Testis (tissue), 3 donors: ENCODE measurements around the gene CTIF. TPM values are rescaled to one million over a fixed set of nuclear protein-coding genes. Genes with fewer than 3 reads are reported as not detected.

Experiments used
- DNase-seq: peaks from one replicate; pipeline ENCODE4 v3.0.0-alpha.2; 2019
- H3K27ac ChIP-seq, 2 donors: fragments of 200-600 bp; sonication (generic); one replicate each; pipeline ENCODE4 v1.5.1; 2019
- H3K27me3 ChIP-seq: fragments of 200-600 bp; sonication (generic); one replicate; pipeline ENCODE4 v1.5.1; 2019
- H3K36me3 ChIP-seq: fragments of 200-600 bp; sonication (generic); one replicate; pipeline ENCODE4 v1.5.1; 2017; ENCODE audit warnings: low read depth; ENCODE audit errors: missing control alignments
- H3K4me1 ChIP-seq: fragments of 200-600 bp; sonication (generic); one replicate; pipeline ENCODE4 v1.5.1; 2019
- H3K4me3 ChIP-seq, 2 donors: fragments of 200-600 bp; sonication (generic); one replicate each; pipeline ENCODE4 v1.5.1; 2017 to 2019
- H3K9me3 ChIP-seq: fragments of 200-600 bp; sonication (generic); one replicate; pipeline ENCODE4 v1.5.1; 2017
- POLR2A ChIP-seq: fragments of 450-650 bp; IDR thresholded peaks from one replicate; pipeline ENCODE4 v1.6.1; 2017; ENCODE audit warnings: antibody characterized with exemption, mild to moderate bottlenecking, moderate library complexity
- WGBS, 2 donors: methylation state at CpG; one replicate each; pipeline ENCODE4 v1.1.5; 2018; 5-methylcytosine and 5-hydroxymethylcytosine counted together
- intact Hi-C: fragments of 100-400 bp; cut with DNase I; formaldehyde crosslinking; loops from one replicate; pipeline ENCODE4 v1.15.1; 2023; ENCODE audit warnings: low total_unique reads
- polyA plus RNA-seq: library from polyadenylated mRNA; stranded (reverse); fragments of 350-450 nt; fragmentation: Illumina TruSeq; extraction: RNeasy Lipid Tissue Mini Kit (QIAGEN cat#74804); gene quantifications from one replicate; pipeline ENCODE4 v1.2.3, GENCODE V29; 2014; ENCODE audit warnings: low read depth, low replicate concordance; ENCODE audit not compliant: insufficient read depth
- total RNA-seq, 2 donors: library from RNA; depleted of rRNA; stranded (reverse); fragments of >200 nt; gene quantifications; one replicate each; pipeline ENCODE4 v1.2.3, GENCODE V29; 2016
- TF ChIP-seq, protein P1 (sequence below), 3 experiments: fragments of 450-650 bp in 2 of 3; fragments of 200-600 bp in 1 of 3; sonication (generic) in 1 of 3; IDR thresholded peaks; one replicate each; pipeline ENCODE4 v1.5.1; 2016 to 2019; ENCODE audit warnings: antibody characterized with exemption in 3 of 3, mild to moderate bottlenecking in 2 of 3, moderate library complexity in 1 of 3

The CTIF gene
- total and polyA plus RNA-seq, 3 donors from 2014 or later, result 33.8 to 41.5 (median 35.6) TPM

- Histone ChIP-seq H3K4me3 (no peak overlapping the region), H3K4me1 (peaks cover 6% of the 10 kb centered on the region), H3K27me3 (no peaks in the 10 kb centered on the region), H3K27ac (no peak overlapping the region), H3K9me3 (no peaks in the 10 kb centered on the region), H3K36me3 (no peaks in the 10 kb centered on the region)
- intact Hi-C loops, result no loop called here
- TF ChIP-seq POLR2A, result no peak
- TF ChIP-seq, protein P1, sequence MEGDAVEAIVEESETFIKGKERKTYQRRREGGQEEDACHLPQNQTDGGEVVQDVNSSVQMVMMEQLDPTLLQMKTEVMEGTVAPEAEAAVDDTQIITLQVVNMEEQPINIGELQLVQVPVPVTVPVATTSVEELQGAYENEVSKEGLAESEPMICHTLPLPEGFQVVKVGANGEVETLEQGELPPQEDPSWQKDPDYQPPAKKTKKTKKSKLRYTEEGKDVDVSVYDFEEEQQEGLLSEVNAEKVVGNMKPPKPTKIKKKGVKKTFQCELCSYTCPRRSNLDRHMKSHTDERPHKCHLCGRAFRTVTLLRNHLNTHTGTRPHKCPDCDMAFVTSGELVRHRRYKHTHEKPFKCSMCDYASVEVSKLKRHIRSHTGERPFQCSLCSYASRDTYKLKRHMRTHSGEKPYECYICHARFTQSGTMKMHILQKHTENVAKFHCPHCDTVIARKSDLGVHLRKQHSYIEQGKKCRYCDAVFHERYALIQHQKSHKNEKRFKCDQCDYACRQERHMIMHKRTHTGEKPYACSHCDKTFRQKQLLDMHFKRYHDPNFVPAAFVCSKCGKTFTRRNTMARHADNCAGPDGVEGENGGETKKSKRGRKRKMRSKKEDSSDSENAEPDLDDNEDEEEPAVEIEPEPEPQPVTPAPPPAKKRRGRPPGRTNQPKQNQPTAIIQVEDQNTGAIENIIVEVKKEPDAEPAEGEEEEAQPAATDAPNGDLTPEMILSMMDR (IDR thresholded peaks at IDR 0.05), result no peak
- no peak for DNase-seq
- WGBS, 2 donors, result 77 to 81% methylated on average over 8 to 14 of the region's 14 CpGs
Observed at GRCh38 chr18:48893061-48893607, 354.3 kb downstream of the CTIF start.

- Histone ChIP-seq H3K36me3 (no peaks in the 10 kb centered on the region), H3K9me3 (no peaks in the 10 kb centered on the region), H3K4me3 (no peak overlapping the region), H3K27ac (no peak overlapping the region), H3K4me1 (peaks cover 6% of the 10 kb centered on the region), H3K27me3 (no peaks in the 10 kb centered on the region)
- DNase-seq, result no peak
- WGBS, 2 donors, result 88 to 93% methylated on average over 21 to 25 of the region's 25 CpGs
- intact Hi-C loops, result no loop called here
- TF ChIP-seq, protein P1 (IDR thresholded peaks at IDR 0.05), result no peak
- no peak for TF ChIP-seq POLR2A
Observed at GRCh38 chr18:48893608-48894600, 355.1 kb downstream of the CTIF start.

GRCh38 chr18:48894799-48895346, 356.0 kb downstream of the CTIF start:
- TF ChIP-seq, protein P1 (IDR thresholded peaks at IDR 0.05), result no peak
- no peak for TF ChIP-seq POLR2A
- Histone ChIP-seq H3K27me3 (no peaks in the 10 kb centered on the region), H3K27ac (no peak overlapping the region), H3K4me3 (no peak overlapping the region), H3K36me3 (no peaks in the 10 kb centered on the region), H3K4me1 (no peaks in the 10 kb centered on the region), H3K9me3 (no peaks in the 10 kb centered on the region)
- intact Hi-C loops, result no loop called here
- WGBS, 2 donors, result 90 to 96% methylated on average over 5 of the region's 5 CpGs
- no peak for DNase-seq

DNA sequence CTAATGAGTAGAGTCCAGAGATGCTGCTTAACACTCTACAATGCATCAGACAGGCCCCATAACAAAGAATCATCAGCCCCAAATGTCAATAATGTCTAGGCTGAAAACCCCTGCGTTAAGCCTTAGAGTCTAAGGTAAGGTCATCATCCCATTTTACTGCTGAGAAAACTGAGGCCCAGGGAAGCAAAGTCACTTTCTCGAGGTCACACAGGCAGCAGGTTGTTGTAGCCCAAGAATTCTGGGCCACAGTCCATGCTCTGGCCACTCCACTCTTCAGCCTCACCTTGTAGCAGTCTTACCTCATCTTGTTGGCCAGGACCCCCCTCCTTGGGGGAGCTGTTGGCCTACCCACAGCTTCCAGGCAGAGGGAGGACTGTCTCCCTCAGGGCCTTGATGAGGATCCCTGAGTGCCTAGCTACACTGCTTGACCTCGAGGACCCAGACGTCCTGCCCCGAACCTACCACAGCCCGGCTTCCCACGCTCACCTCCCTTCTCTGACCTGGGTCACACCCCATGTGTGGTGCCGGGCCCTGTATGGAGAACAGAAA, 357.6 kb downstream of the CTIF start:
- WGBS, 2 donors, result 90 to 94% methylated on average over 8 of the region's 8 CpGs
- Histone ChIP-seq H3K4me3 (no peak overlapping the region), H3K36me3 (no peaks in the 10 kb centered on the region), H3K9me3 (no peaks in the 10 kb centered on the region), H3K4me1 (no peaks in the 10 kb centered on the region), H3K27me3 (no peaks in the 10 kb centered on the region), H3K27ac (no peak overlapping the region)
- intact Hi-C loops, result no loop called here
- TF ChIP-seq, protein P1 (IDR thresholded peaks at IDR 0.05), result no peak
- TF ChIP-seq POLR2A, result no peak
- DNase-seq, result no peak
